Stimulated activated CD4-positive, alpha-beta T cell treated with anti-CD3 and anti-CD28 coated beads, Interleukin-15, amount 100 ng/mL, for 48 hours (primary cell): Measurements from ENCODE around the gene CD68.

Source experiments
- DNase-seq, 2 donors: peaks; one replicate each; pipeline ENCODE4 v3.0.0-alpha.2; 2020; ENCODE audit warnings: low read depth in 2 of 2

Gene CD68

GRCh38 chr17:7559320-7560171, 19.9 kb upstream of the CD68 start:
- DNase-seq, result no peak

DNA sequence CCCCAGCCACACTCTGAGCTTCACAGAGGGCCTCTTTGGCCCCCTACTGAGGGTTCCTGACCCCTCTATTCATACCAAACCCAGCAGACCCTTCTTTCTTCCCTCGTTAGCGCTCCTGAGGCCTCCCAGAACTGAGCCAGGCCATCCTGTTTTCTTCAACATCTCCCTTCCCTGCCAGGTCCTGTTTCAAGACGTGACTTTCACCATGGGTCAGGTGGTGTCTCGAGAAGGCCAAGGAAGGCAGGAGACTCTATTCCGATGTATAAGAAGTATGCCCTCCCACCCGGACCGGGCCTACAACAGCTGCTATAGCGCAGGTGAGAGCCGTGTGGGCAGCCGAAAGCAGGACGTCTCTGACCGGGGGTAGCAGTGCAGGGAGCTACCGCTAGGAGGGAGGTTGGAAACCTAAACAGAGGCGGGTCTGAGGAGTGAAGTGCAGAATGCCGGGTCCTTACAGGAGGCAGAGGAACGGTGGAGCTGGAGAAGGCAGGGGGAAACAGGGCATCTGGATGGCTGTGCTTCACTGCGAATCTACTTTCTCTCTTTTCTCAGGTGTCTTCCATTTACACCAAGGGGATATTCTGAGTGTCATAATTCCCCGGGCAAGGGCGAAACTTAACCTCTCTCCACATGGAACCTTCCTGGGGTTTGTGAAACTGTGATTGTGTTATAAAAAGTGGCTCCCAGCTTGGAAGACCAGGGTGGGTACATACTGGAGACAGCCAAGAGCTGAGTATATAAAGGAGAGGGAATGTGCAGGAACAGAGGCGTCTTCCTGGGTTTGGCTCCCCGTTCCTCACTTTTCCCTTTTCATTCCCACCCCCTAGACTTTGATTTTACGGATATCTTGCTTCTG, 19.0 kb upstream of the CD68 start:
- peak in 1 of 2 donors; percentile 51 for DNase-seq

- DNase-seq, result peak; percentile 77 to 81
These were observed 18.3 kb upstream of the CD68 start for GRCh38 chr17:7561028-7561575.

GRCh38 chr17:7561589-7562207, 17.7 kb upstream of the CD68 start, which contains the start of gene SENP3:
SENP3 (plus strand) TSS chr17:7561919; CDS start chr17:7563077, 1,158 bp downstream.
- peak; percentile 83 to 87 for DNase-seq

DNA sequence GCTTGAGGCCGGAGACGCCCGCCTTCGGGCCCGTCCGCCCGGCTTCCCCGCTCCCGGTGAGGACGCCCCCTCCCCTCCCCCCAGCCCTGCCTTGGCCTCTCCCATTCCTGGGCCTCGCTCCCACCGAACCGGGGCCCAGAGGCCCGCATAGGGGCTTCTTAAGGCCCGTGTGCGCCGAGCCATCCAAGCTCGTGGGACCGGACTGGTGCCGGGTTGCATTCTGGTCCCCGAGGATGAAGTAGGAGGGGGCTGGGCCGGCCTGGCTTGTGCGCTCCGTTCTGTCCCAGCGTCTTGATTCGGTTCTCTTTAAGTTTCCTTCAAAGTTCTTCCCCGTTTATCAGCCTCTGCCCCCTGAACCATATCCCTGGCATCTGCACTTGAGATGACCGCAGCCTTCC, 17.2 kb upstream of the CD68 start:
- no peak for DNase-seq

DNA sequence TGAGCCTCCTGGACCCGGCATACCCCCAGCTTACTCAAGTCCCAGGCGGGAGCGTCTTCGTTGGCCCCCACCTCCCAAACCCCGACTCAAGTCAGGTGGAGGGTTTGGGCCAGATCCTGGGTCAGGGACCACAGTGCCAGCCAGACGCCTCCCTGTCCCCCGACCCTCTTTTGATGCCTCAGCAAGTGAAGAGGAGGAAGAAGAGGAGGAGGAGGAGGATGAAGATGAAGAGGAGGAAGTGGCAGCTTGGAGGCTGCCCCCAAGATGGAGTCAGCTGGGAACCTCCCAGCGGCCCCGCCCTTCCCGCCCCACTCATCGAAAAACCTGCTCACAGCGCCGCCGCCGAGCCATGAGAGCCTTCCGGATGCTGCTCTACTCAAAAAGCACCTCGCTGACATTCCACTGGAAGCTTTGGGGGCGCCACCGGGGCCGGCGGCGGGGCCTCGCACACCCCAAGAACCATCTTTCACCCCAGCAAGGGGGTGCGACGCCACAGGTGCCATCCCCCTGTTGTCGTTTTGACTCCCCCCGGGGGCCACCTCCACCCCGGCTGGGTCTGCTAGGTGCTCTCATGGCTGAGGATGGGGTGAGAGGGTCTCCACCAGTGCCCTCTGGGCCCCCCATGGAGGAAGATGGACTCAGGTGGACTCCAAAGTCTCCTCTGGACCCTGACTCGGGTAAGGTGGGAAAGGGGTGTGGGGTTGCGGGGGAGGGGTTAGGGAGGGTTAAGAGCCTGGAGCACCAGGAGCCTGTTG, 16.1 kb upstream of the CD68 start:
- no peak for DNase-seq

GRCh38 chr17:7569571-7569970, 9.9 kb upstream of the CD68 start:
- DNase-seq, result no peak

- DNase-seq, result no peak
These were observed 9.1 kb upstream of the CD68 start for GRCh38 chr17:7570351-7570750.

GRCh38 chr17:7572338-7572587, 7.2 kb upstream of the CD68 start:
- DNase-seq, result peak in 1 of 2 donors; percentile 99

DNA sequence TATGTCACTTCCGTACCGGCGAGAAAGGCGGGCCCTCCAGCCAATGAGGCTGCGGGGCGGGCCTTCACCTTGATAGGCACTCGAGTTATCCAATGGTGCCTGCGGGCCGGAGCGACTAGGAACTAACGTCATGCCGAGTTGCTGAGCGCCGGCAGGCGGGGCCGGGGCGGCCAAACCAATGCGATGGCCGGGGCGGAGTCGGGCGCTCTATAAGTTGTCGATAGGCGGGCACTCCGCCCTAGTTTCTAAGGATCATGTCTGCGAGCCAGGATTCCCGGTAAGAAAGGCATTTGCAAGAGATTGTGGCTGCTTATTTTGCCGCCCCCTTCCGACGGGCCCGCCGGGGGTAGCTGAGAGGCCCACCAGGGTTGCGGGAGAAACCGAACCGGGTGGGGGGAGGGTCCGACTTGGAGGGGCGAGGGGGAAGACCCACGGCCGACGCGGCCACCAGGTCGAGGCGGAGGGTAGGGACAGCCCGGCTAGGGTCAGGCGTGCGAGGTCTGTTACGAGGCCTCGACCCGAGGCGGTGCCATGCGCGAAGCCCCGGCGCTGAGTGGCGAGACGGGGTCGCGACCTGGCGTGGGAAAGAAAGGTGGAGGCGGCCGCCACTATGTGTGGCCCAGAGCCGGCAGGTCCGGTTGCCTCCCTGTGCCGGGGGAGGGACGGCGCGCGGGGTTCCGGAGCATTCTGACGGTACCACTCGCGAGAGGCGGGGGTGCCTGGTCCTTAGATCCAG, 6.7 kb upstream of the CD68 start:
- DNase-seq, result peak in 1 of 2 donors; percentile 100

DNA sequence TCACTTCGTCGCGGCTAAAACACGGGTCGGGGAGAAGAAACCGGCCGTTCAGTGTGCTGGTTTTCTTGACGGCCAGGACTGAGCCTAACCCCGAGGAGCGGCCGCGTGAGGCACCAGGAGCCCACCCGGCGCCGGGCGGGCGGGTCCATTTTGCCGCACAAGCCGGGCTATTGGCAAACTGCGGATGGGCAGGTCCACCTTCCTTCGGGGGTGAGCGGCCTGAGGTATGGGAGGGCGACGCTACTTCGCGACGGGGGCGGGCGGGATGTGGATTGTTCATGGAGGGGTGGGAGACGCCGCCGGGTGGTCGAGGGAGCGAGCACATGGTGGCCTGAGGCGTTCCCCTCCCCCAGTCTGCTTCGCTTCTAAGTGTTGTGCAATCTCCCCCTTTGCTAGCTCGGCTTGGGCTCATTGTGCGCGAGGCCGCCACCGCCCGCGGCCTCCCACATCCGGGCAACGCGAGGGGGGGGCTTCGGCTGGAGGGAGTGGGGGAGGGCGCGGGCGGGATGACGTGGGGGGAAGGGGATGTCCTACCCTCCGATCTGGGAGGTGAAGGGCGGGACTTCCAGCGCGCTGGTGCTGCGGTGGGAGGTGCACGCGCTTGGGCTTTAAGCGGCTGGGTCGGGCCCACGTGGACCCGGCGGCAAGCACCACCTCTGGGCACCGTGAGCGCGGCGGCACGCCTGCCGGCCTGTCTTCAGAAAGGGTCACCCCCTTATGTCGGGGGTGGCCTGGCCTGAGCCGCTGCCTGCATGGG, 5.9 kb upstream of the CD68 start:
- DNase-seq, result peak; percentile 85 to 86

GRCh38 chr17:7574176-7574953, 5.1 kb upstream of the CD68 start:
- DNase-seq, result no peak

- DNase-seq, result no peak
These were observed 4.0 kb upstream of the CD68 start for GRCh38 chr17:7575481-7575883.

- DNase-seq, result no peak
These were observed 3.5 kb upstream of the CD68 start for GRCh38 chr17:7575959-7576358.

GRCh38 chr17:7576432-7576937, 3.0 kb upstream of the CD68 start:
- DNase-seq, result no peak

- DNase-seq, result no peak
These were observed 1.9 kb upstream of the CD68 start for GRCh38 chr17:7577327-7578199.

GRCh38 chr17:7579834-7580603, 581 bp downstream of the CD68 start:
- no peak for DNase-seq
